ENCODE measurements around the gene GCK.
A peak's percentile ranks its signal among the peaks of the same experiment; 100 is the strongest.
"Not testable (repeated sequence)": the region's sequence is repeated elsewhere in the genome, so short reads cannot be mapped to it uniquely, and the experiment has no call there.

GCK gene

DNA sequence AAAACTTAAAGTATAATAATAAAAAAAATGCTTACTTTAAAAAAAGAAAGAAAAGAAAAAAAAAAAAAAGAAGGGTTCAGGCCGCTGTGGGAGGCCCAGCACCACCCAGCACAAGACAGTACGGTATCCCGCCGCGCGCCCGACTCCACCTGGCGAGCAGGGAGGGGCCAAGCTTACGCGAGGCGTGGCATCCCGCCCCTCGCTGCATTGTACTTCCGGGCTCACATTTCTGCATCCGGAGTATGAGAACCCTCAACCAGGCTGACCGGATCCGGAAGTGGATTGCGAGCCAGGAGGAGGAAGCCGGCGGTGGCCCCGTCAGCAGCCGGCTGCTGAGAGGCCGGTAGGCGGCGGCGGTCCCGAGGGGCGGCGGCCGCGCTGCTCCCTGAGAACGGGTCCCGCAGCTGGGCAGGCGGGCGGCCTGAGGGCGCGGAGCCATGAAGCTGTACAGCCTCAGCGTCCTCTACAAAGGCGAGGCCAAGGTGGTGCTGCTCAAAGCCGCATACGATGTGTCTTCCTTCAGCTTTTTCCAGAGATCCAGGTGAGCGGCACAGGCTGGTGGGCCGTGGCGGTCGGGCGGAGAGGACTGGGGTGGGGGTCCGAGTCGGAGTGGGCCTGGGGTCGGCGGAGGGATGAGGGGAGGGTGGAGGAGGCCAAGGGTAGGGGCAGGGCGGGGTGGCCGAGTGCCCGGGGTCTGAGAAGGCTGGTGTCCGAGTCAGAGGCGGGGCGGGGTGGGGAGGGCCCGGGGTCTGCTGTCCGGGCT, 11.6 kb upstream of the GCK start, which contains the start of gene YKT6:
YKT6 (plus strand) TSS at position 280 of the 763 bp plus-strand sequence; CDS start at position 438, 158 bp downstream.
- peak; percentile 97 for DNase-seq

DNA sequence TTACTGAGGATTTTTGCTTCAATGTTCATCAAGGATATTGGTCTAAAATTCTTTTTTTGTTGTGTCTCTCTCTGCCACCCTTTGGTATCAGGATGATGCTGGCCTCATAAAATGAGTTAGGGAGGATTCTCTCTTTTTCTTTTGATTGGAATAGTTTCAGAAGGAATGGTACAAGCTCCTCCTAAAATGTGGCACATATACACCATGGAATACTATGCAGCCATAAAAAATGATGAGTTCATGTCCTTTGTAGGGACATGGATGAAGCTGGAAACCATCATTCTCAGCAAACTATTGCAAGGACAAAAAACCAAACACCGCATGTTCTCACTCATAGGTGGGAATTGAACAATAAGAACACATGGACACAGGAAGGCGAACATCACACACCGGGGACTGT, 10.9 kb upstream of the GCK start:
- DNase-seq, result not testable (repeated sequence)

DNA sequence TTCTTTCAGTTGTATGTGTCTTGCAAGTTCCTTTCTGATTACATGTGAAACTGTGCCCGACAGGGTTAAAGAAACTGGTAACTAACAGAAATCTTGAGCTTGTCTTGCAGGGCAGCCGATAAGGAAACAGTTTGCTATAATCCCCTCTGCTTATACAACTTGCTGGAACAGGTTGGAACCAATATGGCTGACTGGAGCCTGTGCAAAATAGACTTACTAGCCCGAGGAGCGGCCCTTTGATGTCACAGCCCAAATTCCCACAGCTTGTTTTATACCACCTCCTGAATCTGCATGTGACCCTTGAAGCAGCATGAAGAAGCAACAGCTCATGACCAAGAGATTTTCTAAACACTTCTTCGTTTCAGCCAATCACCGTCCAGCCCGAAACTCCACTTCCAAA, 8.2 kb upstream of the GCK start:
- DNase-seq, result no peak

DNA sequence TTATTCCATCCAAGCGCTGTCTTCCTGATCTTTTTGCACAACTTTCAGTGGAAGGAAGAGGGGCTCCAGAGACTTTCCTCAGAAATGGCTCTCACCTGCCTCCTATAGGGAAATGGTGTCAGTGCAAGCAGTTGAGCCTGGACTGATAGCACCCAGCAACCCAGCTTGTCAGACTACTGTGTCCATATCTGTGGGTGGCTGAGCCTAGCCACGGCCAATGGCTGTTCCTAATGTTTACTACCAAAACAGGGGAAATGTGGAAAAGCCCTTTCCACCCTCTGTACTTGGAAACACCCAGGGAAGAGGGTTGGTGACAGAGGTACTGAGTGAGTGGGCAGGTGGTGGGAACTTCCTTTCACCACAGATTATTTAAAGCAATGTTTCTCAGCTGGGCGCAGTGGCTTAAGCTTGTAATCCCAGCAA, 7.2 kb upstream of the GCK start:
- peak; percentile 16 for DNase-seq

DNA sequence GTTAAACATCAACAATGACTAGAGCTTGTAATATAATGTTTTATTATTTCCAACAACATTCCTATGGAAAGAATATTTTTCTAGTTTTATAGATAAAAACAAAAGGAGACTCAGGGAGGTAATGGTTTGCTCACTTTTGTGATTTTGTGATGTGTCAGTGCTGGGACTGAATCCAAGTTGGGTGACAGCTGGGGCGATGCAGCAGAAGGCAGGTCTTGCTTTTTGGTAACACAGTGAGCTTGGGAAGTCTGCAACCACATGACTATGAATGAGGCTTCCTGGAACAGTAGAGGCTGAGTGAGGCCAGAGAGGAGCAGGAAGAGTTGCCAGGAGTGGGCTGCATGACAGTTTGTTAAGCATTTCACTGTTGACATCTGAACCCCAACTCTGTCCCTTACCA, 6.7 kb upstream of the GCK start:
- no peak for DNase-seq

- no peak for DNase-seq
Observed at GRCh38 chr7:44194562-44195145, 5.4 kb upstream of the GCK start.

- DNase-seq, result peak; percentile 62
Observed at GRCh38 chr7:44194069-44194468, 4.8 kb upstream of the GCK start.

DNA sequence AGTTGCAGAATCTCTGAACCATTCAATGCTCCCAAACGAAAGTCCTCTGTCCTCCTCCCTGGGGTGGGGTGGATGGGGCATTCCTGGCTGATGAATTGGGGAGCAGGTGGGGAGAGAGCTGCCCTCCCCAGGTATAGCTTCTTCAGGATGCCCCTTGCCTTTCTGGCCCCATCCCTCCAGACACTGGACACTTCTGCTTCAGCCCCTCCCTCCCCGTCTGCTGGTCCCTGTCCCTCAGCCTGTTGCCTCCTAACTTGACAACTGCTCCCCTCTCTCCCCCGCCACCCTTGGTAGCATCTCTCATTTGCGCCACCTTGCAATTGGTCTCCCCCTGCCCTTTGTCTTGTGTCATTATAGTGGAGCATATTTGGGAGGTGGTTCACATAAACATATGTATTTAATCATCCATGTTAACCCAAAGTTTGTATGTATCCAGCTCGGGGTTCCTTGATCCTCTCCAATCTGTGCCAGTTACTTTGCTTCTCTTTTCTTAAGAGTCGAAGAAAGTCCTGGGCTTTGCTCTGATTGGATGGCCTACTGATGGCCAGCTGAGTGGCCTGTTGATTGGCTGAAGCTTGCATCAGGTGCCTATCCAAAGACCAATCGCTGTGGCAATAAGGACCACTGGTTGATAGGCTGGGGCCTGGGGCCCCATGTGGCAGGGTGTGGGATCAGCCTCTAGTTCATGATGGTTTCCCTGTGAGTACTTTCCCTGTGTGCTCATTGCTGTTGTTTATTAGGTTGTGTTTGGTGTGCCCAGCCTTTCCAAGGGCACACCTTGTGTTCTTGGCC, 4.0 kb upstream of the GCK start:
- DNase-seq, result peak; percentile 10

DNA sequence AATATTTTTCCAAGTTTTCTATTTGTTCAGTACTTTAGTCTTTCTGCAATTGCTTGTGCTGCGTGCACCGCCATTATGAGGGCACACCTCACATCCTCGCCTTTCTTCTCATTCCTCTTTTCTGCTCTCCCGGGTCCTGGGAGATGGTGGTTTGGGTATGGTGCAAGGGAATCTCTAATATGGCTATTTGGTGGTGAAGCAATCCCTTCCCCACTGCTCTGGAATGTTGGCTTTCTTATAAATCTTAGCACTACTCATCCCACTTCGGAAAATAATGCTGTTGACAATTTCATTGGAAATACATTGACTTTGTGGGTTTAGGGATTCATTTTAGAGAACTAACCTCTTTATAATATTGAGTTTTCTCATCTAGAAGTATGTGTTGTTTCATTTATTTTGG, 1.9 kb upstream of the GCK start:
- no peak for DNase-seq

- DNase-seq, result no peak
Observed at GRCh38 chr7:44189993-44190872, 994 bp upstream of the GCK start.

DNA sequence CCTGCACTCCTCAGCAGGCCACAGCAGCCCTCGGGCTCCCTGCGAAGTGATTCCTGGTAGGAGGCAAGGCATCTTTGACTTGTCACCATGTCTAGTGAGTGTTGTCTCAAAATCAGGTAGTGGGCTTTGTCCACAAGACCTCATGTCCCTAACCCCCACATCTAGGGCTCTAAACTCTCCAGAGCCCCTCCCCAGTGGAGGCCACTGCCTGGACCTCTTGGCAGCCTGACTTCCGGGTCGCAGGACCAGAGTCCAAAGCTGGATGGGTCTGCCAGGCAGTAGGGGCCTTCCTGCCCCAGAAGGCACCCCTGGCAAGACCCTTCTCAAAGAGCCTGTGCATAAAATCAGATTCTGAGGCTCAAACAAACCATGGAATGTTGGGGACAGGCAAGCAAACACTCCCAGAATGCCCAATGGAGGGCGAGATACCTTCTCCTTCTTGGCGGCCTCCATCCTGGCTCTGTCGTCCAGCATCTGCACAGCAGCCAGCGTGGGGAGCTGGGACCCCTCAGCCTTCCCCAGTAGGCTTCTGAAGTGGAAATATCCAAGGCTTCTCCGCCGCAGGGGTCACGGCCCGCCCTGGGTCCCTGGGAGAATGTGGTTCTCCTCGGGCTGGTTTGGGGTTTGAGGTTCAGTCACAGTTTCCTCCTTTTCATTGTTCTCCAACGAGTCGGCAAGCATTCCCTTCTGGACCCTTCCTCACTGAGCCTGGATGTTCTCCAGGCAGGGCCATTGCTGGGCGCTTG, 586 bp downstream of the GCK start:
- DNase-seq, result no peak

DNA sequence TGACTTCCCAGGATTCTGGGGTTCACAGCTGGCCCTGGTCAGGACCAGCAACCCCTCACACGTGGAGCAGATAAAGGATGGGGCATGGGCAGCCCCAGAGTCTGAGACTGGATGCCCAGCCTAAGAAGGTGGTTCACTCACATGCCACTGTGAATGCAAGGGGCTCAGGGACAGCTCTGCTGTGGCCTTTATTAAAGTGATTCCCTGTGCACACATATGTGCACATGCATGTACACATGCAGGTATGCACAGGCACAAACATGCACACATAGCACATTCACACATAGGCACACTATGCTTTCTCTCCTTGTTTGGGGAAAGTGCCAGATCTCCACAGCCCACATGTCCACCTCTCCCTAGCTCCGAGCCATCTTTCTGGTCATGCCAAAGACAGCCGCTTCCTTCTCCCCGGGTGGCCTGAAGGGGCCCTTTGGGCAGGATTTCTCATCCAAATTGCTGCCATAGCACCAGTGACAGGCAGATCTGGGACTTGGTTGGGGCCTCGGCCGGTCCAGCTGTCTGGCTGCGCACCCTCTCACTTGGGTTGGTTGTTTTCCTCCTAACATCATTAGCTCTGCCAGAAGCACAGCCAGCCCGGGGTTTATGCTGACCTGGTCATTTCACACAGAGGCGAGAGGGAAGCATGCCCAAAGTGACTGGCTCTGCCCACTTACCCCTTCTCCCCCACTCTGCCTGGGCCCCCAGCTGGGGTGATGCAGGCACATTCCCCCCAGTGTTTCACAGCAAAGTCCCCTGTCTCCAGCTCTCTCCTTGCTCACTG, 1.4 kb downstream of the GCK start:
- no peak for DNase-seq

- no peak for DNase-seq
Observed at GRCh38 chr7:44186736-44187135, 2.5 kb downstream of the GCK start.

- DNase-seq, result no peak
Observed at GRCh38 chr7:44185729-44186128, 3.5 kb downstream of the GCK start.

- no peak for DNase-seq
Observed at GRCh38 chr7:44184873-44185446, 4.3 kb downstream of the GCK start.

DNA sequence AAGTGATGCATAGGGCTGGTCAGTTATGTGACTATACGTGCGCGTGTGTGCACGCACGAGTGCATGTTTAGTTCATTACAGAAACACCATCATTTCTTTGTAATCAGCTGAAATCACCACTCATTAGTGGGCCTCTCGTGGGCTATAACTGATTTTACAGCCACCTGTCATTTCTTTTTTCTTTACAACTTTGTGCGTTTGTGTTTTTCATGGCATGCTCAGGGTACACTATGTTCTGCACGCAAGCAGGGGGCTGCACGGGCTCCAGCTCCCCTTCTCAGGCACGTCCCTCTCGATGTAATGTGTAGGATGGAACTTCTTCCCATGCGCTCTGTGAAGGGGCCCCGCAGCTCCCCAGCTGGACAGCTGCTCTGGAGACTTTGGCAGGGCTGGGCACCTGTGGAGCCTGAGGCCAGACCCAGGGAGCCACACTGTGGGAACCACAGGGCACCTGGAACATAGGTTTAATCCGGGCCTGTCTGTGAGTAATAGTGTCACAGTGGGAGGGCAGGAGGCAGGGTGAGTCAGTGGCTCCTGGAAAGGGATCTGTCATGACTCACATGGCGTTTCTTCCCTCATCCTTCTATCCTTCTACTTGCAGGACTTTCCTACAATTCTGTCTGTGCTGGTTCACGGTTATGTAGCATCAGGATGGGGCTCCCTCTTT, 4.9 kb downstream of the GCK start:
- DNase-seq, result no peak

- no peak for DNase-seq
Observed at GRCh38 chr7:44183386-44183785, 5.9 kb downstream of the GCK start.

DNA sequence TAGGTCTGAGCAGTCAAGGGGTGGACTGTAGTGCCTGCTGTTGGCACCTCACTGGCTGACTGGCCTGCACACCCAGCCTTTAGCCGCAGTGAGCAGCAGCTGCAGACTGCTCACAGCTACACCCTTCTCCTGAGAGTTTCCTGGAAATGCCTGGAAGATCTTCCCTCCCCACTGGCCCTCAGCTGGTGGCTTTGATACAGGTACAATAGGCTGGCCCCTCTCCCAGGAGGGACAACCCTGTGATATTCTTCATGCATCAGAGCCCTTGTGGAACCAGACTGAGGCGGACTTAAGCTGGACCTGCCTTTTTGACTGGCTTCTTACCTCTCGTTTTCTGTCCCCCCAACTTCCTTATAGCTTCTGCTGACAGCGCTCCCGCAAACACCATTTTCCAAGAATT, 6.4 kb downstream of the GCK start:
- no peak for DNase-seq

GRCh38 chr7:44180631-44181030, 8.6 kb downstream of the GCK start:
- DNase-seq, result no peak

GRCh38 chr7:44177570-44178131, 11.6 kb downstream of the GCK start:
- no peak for DNase-seq

Measured in stimulated activated CD4-positive, alpha-beta T cell treated with anti-CD3 and anti-CD28 coated beads, Interleukin-1b, Interleukin-23, amount 100 ng/mL, for 48 hours (primary cell).